ENCODE data around the gene ITGB5.

GRCh38 chr3:124771083-124771445, 116.1 kb downstream of the ITGB5 start:
- TF ChIP-seq CTCF (IDR thresholded peaks at IDR 0.05; ENCODE audit: low read length) (no peak), EZH2 (IDR thresholded peaks at IDR 0.05; ENCODE audit: borderline replicate concordance, low read length) (no peak)

Data from OCI-LY1 (cell line).